ENCODE results near the gene CX3CR1.

CX3CR1 gene

GRCh38 chr3:39260318-39260717 is 19.5 kb downstream of the CX3CR1 start:
- DNase-seq (ENCODE audit: low read depth): no peak
- no peak overlapping the region for H3K4me3 ChIP-seq (ENCODE audit: low read depth, low read length)
- TF ChIP-seq CTCF (conservative IDR thresholded peaks at IDR 0.05; ENCODE audit: low read depth, low read length): no peak

DNA sequence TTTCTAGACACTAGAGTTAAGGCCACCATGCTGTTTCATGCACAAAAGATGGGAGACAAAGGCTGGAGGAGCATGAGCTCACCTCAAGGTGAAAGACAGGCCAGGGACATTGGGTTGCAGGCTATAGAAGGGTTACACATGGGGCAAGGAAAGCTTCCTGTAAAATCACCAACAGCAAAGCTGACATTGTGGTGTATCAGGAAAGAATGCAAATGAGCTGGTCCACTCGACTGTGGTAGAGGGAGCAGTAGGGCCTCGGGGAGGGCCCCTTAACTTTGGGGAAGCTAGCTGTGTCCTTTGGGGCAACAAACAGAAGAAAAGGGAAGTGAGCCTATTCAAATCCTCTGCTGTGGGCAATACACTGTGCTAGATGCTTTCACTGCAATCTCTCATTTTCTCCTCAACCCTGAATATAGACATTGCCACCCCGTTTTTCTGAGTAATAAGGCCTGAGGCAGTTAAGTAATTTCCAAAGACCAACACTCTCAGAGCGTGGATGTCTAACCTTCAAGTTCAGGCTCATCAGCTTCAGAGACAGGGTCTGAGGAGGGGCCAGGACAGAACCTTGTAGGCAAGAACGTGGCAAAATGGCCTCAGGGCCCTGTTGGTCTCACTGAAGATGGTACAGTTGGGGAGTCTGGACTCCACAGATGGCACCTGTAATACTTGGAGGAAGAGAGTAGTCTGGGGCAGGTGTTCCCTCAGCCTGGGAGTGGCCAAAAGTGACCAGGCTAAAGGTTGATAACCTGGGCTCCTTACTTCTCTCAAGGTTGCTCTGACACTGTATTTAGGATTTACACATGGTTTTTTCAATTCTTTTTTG is 24.1 kb downstream of the CX3CR1 start:
- no peak for DNase-seq (ENCODE audit: low read depth)
- TF ChIP-seq CTCF (conservative IDR thresholded peaks at IDR 0.05; ENCODE audit: low read depth, low read length): no peak
- no peak overlapping the region for H3K4me3 ChIP-seq (ENCODE audit: low read depth, low read length)

DNA sequence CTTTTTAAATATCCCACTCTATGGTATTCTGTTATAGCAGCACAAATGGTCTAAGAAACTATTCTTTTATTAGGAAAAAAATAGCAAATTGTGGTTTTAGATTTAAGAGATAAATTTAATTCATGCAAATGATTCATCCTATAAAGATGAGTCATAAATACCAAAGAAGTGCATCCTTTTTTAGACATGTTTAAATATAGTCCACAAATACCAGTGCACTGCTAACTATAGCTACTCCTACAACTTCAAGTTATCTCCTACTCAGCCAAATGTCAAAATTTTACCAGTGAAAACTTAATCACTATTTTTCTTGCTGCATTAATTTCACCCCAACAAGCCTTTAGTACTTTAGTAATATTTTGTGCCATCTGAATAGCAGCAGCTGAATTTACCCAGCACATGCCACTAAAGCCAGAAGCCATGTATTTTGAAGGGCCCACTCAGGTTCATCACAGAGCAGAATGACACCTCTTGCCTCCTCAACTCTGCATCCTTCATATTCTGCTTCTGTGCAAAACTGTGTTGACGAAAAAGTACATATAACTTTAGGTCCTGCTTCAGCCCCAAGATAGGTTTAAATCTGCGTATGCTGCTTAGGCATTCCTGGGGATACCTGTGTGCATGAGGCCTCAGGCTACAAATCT is 24.9 kb downstream of the CX3CR1 start:
- TF ChIP-seq CTCF (conservative IDR thresholded peaks at IDR 0.05; ENCODE audit: low read depth, low read length): no peak
- no peak overlapping the region for H3K4me3 ChIP-seq (ENCODE audit: low read depth, low read length)
- peak; percentile 6 for DNase-seq (ENCODE audit: low read depth)

- DNase-seq (ENCODE audit: low read depth): no peak
- TF ChIP-seq CTCF (conservative IDR thresholded peaks at IDR 0.05; ENCODE audit: low read depth, low read length): no peak
- H3K4me3 ChIP-seq (ENCODE audit: low read depth, low read length): no peak overlapping the region
These were observed 28.3 kb downstream of the CX3CR1 start for GRCh38 chr3:39251576-39251975.

DNA sequence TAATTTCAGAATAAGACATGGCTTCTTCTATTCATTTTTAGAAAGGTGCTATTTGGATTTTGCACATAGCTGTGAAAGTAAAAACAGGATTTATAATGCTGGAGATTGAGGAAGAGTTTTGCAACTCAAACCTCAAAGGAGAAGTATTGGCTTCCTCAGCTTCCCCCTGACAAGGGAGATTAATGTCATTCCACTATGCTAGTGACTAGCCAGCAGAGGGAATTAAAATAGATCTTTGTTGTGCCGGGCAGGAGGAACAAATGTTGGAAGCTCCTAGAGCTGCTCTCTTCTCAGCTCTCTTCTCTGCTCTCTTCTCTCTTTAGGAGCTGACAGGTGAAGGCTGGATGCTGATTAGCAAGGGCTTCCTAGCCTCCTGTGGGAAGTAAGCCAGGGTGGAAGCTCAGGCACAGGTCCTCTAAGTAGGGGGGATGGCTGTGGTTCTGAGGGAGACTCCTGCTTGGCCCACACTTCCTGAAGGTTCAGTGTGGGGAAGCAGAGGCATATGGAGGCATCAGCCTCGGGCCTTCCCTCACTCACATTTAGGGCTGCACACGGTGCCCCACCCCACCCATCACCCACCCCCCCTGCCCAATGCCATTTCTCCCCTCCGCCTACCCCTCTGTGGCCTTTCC is 29.6 kb downstream of the CX3CR1 start:
- TF ChIP-seq CTCF (conservative IDR thresholded peaks at IDR 0.05; ENCODE audit: low read depth, low read length): no peak
- no peak overlapping the region for H3K4me3 ChIP-seq (ENCODE audit: low read depth, low read length)
- no peak for DNase-seq (ENCODE audit: low read depth)

GRCh38 chr3:39249453-39250115 is 30.3 kb downstream of the CX3CR1 start:
- no peak for TF ChIP-seq CTCF (conservative IDR thresholded peaks at IDR 0.05; ENCODE audit: low read depth, low read length)
- DNase-seq (ENCODE audit: low read depth): no peak
- no peak overlapping the region for H3K4me3 ChIP-seq (ENCODE audit: low read depth, low read length)
